Neural cell (in vitro differentiated cells): Measurements from ENCODE around the gene PPP1R2B. TPM values are rescaled to one million over a fixed set of nuclear protein-coding genes. Genes with fewer than 3 reads are reported as not detected.

Experiments
- H2AFZ ChIP-seq: fragments of 200-600, 300-800 bp; sonication (generic), shearing (Covaris generic); 2 replicates; pipeline ENCODE4 v1.6.0; 2014; ENCODE audit warnings: low read depth, mild to moderate bottlenecking, antibody characterized with exemption, low read length, moderate library complexity
- H3F3A ChIP-seq: fragments of 200-600 bp; shearing (Covaris generic); 2 replicates; pipeline ENCODE4 v1.6.1; 2016; ENCODE audit warnings: mild to moderate bottlenecking, moderate library complexity, mixed read lengths, antibody characterized with exemption, low read length; ENCODE audit not compliant: insufficient read depth, poor library complexity, severe bottlenecking
- H3K27ac ChIP-seq: fragments of 200-600, 300-800 bp; sonication (generic), shearing (Covaris generic); 2 replicates; pipeline ENCODE4 v1.5.1; 2014; ENCODE audit warnings: mild to moderate bottlenecking, low read length, moderate library complexity
- H3K27me3 ChIP-seq: fragments of 300-800, 200-600 bp; sonication (generic), shearing (Covaris generic); 2 replicates; pipeline ENCODE4 v1.6.0; 2014; ENCODE audit warnings: mild to moderate bottlenecking, low read depth, low read length, moderate library complexity; ENCODE audit not compliant: insufficient read depth
- H3K36me3 ChIP-seq: fragments of 300-800, 200-600 bp; sonication (generic), shearing (Covaris generic); 2 replicates; pipeline ENCODE4 v1.5.1; 2014; ENCODE audit warnings: mild to moderate bottlenecking, antibody characterized with exemption, low read length, moderate library complexity; ENCODE audit not compliant: insufficient read depth
- H3K4me2 ChIP-seq: fragments of 300-800, 200-600 bp; sonication (generic), shearing (Covaris generic); 2 replicates; pipeline ENCODE4 v1.6.0; 2014; ENCODE audit warnings: mild to moderate bottlenecking, low read length
- H3K4me3 ChIP-seq: fragments of 300-800, 200-600 bp; sonication (generic), shearing (Covaris generic); 2 replicates; pipeline ENCODE4 v1.5.1; 2014; ENCODE audit warnings: mild to moderate bottlenecking, low read length, moderate library complexity
- H3K79me2 ChIP-seq: fragments of 200-600 bp; shearing (Covaris generic); replicated peaks from 2 replicates; pipeline ENCODE4 v1.6.0; 2014; ENCODE audit warnings: mild to moderate bottlenecking, low read length, moderate library complexity; ENCODE audit not compliant: insufficient read depth
- H3K9ac ChIP-seq: fragments of 300-800, 200-600 bp; sonication (generic), shearing (Covaris generic); 2 replicates; pipeline ENCODE4 v1.6.1; 2016; ENCODE audit warnings: mild to moderate bottlenecking, low read length, mixed read lengths
- H3K9me2 ChIP-seq: fragments of 200-600 bp; shearing (Covaris generic); 2 replicates; pipeline ENCODE4 v1.6.1; 2016; ENCODE audit warnings: mild to moderate bottlenecking, low read length, mixed read lengths; ENCODE audit not compliant: insufficient read depth
- H3K9me3 ChIP-seq: fragments of 200-600, 300-800 bp; sonication (generic), shearing (Covaris generic); 2 replicates; pipeline ENCODE4 v1.6.1; 2016; ENCODE audit warnings: mild to moderate bottlenecking, mixed run types, low read length, moderate library complexity, mixed read lengths
- H4K20me1 ChIP-seq: fragments of 200-600 bp; shearing (Covaris generic); 2 replicates; pipeline ENCODE4 v1.6.1; 2016; ENCODE audit warnings: mild to moderate bottlenecking, mixed run types; ENCODE audit not compliant: insufficient read depth
- EP300 ChIP-seq: fragments of 450-650 bp; conservative IDR thresholded peaks from 2 replicates; pipeline ENCODE4 v1.6.1; 2014; ENCODE audit warnings: antibody characterized with exemption, mild to moderate bottlenecking, moderate library complexity; ENCODE audit not compliant: poor library complexity, severe bottlenecking
- EZH2 ChIP-seq: fragments of 200-600, 300-800 bp; shearing (Covaris generic), sonication (generic); IDR thresholded peaks from 2 replicates; pipeline ENCODE4 v1.6.1; 2014; ENCODE audit warnings: antibody characterized with exemption, low read length, borderline replicate concordance, mild to moderate bottlenecking; ENCODE audit not compliant: insufficient read depth, poor library complexity, severe bottlenecking
- MXI1 ChIP-seq: fragments of 450-650 bp; conservative IDR thresholded peaks from 2 replicates; pipeline ENCODE4 v1.6.1; 2014; ENCODE audit warnings: antibody characterized with exemption, mild to moderate bottlenecking; ENCODE audit not compliant: poor library complexity, severe bottlenecking
- POLR2AphosphoS5 ChIP-seq: IDR thresholded peaks from 2 replicates; pipeline ENCODE4 v1.6.1; 2012
- RAD21 ChIP-seq: fragments of 450-650 bp; conservative IDR thresholded peaks from 2 replicates; pipeline ENCODE4 v1.6.1; 2014; ENCODE audit warnings: antibody characterized with exemption, mild to moderate bottlenecking, moderate library complexity
- SMC3 ChIP-seq: fragments of 450-650 bp; conservative IDR thresholded peaks from 2 replicates; pipeline ENCODE4 v1.6.1; 2014; ENCODE audit warnings: antibody characterized with exemption, mild to moderate bottlenecking, moderate library complexity; ENCODE audit not compliant: poor library complexity
- TAF1 ChIP-seq: IDR thresholded peaks from 2 replicates; pipeline ENCODE4 v1.6.1; 2012; ENCODE audit warnings: low read depth
- polyA plus RNA-seq: library from polyadenylated mRNA; depleted of rRNA; stranded (reverse); fragments of >200 nt; gene quantifications from 2 replicates; pipeline ENCODE4 v1.2.3, GENCODE V29; 2014
- TF ChIP-seq, protein P1 (sequence below): IDR thresholded peaks from 2 replicates; pipeline ENCODE4 v1.6.1; 2012; ENCODE audit warnings: borderline replicate concordance
- TF ChIP-seq, protein P2 (sequence below): fragments of 450-650 bp; IDR thresholded peaks from 2 replicates; pipeline ENCODE4 v1.5.1; 2014; ENCODE audit warnings: antibody characterized with exemption, mild to moderate bottlenecking, moderate library complexity; ENCODE audit not compliant: poor library complexity, severe bottlenecking

The PPP1R2B gene
- polyA plus RNA-seq, 1 donor from 2014 or later: not detected

DNA sequence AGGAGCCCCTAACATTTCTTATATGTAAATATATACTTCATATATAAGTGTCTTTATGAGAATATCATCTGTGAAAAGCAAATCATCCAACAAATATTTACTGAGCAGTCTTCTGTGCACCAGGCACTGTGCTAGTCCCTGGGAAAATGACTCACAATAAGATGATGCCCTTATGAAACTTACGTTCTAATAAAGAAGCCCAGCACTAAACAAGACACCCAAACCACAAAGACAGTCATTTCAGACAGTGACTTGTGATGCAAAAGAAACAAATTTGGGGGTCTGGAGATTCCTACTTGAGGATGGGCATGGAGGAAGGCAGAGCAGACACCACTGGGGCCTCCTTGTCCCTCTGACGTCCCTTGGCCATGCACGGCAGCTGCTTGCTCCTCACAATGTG lies 30.6 kb upstream of the PPP1R2B start:
- no peak overlapping the region for H2AFZ ChIP-seq
- H3F3A ChIP-seq: no peaks in the 10 kb centered on the region
- H3K36me3 ChIP-seq: no peaks in the 10 kb centered on the region
- no peaks in the 10 kb centered on the region for H3K79me2 ChIP-seq
- no peaks in the 10 kb centered on the region for H3K9me3 ChIP-seq
- H3K4me3 ChIP-seq: no peak overlapping the region
- no peaks in the 10 kb centered on the region for H3K27me3 ChIP-seq
- H3K4me2 ChIP-seq: no peak overlapping the region
- no peaks in the 10 kb centered on the region for H3K9me2 ChIP-seq
- no peak overlapping the region for H3K27ac ChIP-seq
- no peaks in the 10 kb centered on the region for H4K20me1 ChIP-seq
- no peak overlapping the region for H3K9ac ChIP-seq
- TF ChIP-seq RAD21 (no peak), MXI1 (no peak), EP300 (no peak), POLR2AphosphoS5 (no peak), EZH2 (no peak), SMC3 (no peak), TAF1 (no peak)
- TF ChIP-seq, protein P1, sequence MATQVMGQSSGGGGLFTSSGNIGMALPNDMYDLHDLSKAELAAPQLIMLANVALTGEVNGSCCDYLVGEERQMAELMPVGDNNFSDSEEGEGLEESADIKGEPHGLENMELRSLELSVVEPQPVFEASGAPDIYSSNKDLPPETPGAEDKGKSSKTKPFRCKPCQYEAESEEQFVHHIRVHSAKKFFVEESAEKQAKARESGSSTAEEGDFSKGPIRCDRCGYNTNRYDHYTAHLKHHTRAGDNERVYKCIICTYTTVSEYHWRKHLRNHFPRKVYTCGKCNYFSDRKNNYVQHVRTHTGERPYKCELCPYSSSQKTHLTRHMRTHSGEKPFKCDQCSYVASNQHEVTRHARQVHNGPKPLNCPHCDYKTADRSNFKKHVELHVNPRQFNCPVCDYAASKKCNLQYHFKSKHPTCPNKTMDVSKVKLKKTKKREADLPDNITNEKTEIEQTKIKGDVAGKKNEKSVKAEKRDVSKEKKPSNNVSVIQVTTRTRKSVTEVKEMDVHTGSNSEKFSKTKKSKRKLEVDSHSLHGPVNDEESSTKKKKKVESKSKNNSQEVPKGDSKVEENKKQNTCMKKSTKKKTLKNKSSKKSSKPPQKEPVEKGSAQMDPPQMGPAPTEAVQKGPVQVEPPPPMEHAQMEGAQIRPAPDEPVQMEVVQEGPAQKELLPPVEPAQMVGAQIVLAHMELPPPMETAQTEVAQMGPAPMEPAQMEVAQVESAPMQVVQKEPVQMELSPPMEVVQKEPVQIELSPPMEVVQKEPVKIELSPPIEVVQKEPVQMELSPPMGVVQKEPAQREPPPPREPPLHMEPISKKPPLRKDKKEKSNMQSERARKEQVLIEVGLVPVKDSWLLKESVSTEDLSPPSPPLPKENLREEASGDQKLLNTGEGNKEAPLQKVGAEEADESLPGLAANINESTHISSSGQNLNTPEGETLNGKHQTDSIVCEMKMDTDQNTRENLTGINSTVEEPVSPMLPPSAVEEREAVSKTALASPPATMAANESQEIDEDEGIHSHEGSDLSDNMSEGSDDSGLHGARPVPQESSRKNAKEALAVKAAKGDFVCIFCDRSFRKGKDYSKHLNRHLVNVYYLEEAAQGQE: no peak
- TF ChIP-seq, protein P2, sequence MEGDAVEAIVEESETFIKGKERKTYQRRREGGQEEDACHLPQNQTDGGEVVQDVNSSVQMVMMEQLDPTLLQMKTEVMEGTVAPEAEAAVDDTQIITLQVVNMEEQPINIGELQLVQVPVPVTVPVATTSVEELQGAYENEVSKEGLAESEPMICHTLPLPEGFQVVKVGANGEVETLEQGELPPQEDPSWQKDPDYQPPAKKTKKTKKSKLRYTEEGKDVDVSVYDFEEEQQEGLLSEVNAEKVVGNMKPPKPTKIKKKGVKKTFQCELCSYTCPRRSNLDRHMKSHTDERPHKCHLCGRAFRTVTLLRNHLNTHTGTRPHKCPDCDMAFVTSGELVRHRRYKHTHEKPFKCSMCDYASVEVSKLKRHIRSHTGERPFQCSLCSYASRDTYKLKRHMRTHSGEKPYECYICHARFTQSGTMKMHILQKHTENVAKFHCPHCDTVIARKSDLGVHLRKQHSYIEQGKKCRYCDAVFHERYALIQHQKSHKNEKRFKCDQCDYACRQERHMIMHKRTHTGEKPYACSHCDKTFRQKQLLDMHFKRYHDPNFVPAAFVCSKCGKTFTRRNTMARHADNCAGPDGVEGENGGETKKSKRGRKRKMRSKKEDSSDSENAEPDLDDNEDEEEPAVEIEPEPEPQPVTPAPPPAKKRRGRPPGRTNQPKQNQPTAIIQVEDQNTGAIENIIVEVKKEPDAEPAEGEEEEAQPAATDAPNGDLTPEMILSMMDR: no peak

DNA sequence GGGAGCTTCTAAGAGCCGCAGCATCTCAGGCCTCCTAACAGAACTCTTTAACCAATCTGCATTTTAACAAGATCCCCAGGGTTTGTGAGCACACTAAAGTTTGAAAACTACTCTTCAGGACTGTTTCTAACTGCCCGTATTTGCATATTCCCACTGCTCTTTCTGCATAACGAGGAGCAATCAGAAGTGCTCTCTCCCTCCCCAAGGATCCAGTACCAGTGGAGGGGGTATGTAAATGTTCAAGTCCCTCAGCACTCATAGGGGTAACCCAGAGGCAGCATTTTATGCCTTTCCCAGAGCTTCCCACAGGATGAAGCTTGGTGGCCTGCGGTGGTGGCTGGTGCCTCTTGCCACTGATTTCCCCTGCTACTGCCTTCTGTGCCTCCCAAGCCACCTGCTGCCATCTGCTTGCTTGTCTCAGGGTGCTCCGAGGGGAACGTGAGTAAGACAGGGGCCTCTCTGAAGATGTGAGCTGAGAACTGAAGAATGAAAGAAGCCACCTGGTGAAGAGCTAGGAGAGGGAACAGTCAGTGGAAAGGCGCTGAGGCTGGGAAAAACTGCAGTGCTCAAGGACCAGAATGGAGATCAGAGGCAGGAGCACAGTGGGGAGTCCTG lies 30.0 kb upstream of the PPP1R2B start:
- Histone ChIP-seq H3K9me3 (no peaks in the 10 kb centered on the region), H4K20me1 (no peaks in the 10 kb centered on the region), H2AFZ (no peak overlapping the region), H3K9me2 (no peaks in the 10 kb centered on the region), H3K36me3 (no peaks in the 10 kb centered on the region), H3F3A (no peaks in the 10 kb centered on the region), H3K27me3 (no peaks in the 10 kb centered on the region), H3K27ac (no peak overlapping the region), H3K4me2 (no peak overlapping the region), H3K4me3 (no peak overlapping the region), H3K79me2 (no peaks in the 10 kb centered on the region), H3K9ac (no peak overlapping the region)
- no peak for TF ChIP-seq POLR2AphosphoS5
- TF ChIP-seq, protein P2: no peak
- no peak for TF ChIP-seq TAF1
- TF ChIP-seq EZH2: no peak
- TF ChIP-seq MXI1: no peak
- TF ChIP-seq, protein P1: no peak
- TF ChIP-seq EP300: no peak
- no peak for TF ChIP-seq SMC3
- TF ChIP-seq RAD21: no peak
